Testis (tissue), 2 donors: ENCODE data around the gene MYO5B.

Experiments
- POLR2A ChIP-seq: fragments of 450-650 bp; IDR thresholded peaks from one replicate; pipeline ENCODE4 v1.6.1; 2017; ENCODE audit warnings: antibody characterized with exemption, mild to moderate bottlenecking, moderate library complexity
- TF ChIP-seq, protein P1 (sequence below), 3 experiments: fragments of 450-650 bp in 2 of 3; fragments of 200-600 bp in 1 of 3; sonication (generic) in 1 of 3; IDR thresholded peaks; one replicate each; pipeline ENCODE4 v1.5.1; 2016 to 2019; ENCODE audit warnings: antibody characterized with exemption in 3 of 3, mild to moderate bottlenecking in 2 of 3, moderate library complexity in 1 of 3

DNA sequence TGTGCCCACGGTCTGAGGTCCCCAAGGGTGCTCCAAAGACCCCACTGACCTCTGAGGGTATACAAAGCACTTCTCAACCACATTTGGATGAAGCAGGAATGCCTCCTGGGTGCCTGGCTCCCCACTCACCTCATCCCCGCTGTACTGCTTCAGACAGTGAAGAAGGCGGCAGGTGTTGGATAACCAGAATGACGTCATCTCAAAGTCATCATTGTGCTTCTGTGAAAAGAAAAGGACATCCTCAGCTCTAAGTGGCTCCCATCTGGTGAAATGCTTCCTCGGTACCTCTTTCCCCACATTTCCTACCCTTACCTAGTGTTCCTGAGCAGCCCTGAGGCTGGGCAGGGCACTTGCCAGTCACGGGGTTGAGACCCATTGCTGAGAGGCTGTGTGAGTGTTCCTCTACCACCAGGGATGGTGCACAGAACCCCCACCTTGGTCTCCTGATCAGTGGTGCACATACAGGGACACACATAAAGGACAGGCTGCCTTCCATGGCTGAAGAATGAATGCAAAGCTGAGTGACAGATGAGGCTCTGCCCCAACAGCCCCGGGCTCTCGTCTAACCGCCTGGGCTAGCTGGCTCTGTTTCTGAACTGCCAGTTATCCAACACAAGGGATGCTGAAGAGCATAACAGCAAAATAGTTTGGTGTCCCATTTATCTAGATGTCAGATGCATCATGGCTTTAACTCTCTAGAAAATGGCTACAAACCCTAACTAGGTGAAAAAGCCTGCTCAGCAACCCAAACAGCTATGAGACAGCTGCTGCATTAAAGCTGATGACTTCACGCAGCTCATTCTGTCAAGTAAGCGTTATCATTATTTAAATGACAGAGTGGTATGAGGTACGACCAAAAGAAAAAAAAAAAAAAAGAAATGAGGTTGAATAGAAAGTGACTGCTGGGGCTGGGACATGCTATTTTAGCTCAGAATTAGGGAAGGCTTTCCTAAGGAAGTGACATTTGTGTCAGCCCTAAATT lies 353.4 kb downstream of the MYO5B start:
- TF ChIP-seq, protein P1, sequence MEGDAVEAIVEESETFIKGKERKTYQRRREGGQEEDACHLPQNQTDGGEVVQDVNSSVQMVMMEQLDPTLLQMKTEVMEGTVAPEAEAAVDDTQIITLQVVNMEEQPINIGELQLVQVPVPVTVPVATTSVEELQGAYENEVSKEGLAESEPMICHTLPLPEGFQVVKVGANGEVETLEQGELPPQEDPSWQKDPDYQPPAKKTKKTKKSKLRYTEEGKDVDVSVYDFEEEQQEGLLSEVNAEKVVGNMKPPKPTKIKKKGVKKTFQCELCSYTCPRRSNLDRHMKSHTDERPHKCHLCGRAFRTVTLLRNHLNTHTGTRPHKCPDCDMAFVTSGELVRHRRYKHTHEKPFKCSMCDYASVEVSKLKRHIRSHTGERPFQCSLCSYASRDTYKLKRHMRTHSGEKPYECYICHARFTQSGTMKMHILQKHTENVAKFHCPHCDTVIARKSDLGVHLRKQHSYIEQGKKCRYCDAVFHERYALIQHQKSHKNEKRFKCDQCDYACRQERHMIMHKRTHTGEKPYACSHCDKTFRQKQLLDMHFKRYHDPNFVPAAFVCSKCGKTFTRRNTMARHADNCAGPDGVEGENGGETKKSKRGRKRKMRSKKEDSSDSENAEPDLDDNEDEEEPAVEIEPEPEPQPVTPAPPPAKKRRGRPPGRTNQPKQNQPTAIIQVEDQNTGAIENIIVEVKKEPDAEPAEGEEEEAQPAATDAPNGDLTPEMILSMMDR (IDR thresholded peaks at IDR 0.05), result no peak
- no peak for TF ChIP-seq POLR2A
